Measurements from ENCODE around the gene DUOXA2. TPM values are rescaled to one million over a fixed set of nuclear protein-coding genes. Genes with fewer than 3 reads are reported as not detected.

DUOXA2 gene
- total RNA-seq, 1 experiment from 2014 or later, result not detected

- Histone ChIP-seq H3K27me3 (ENCODE audit: control insufficient read depth, insufficient read depth, low read length) (no peaks in the 10 kb centered on the region), H3K9me3 (ENCODE audit: control insufficient read depth, insufficient read depth, low read depth, low read length) (no peaks in the 10 kb centered on the region), H3K4me1 (ENCODE audit: control insufficient read depth, insufficient read depth, low read length) (no peaks in the 10 kb centered on the region), H3K4me3 (ENCODE audit: low read depth in 2 of 2, low read length in 2 of 2) (no peak overlapping the region), H3K36me3 (ENCODE audit: control insufficient read depth, insufficient read depth, low read length) (no peaks in the 10 kb centered on the region), H3K27ac (ENCODE audit: low read length) (no peak overlapping the region)
- ChIA-PET POLR2A (no interaction called here), CTCF (interaction anchor here (1.1 kb wide), 1 partner anchor 26 kb away, joined by 3 read pairs; no protein-coding TSS in a partner anchor)
- DNase-seq (ENCODE audit: low read depth, low spot score), result no peak
- intact Hi-C loops (cut with micrococcal nuclease; ENCODE audit: unreplicated experiment), result no loop called here
- no peak for TF ChIP-seq SIN3A (IDR thresholded peaks at IDR 0.05; ENCODE audit: borderline replicate concordance, insufficient read depth, low read depth, low read length)
- no peak for TF ChIP-seq REST (IDR thresholded peaks at IDR 0.05; ENCODE audit: insufficient read depth in 1 of 2, low read depth in 2 of 2, low read length in 1 of 2)
- TF ChIP-seq CTCF (IDR thresholded peaks at IDR 0.05), result no peak
- no peak for TF ChIP-seq POLR2AphosphoS5 (IDR thresholded peaks at IDR 0.05; ENCODE audit: low read depth, low read length)
- no peak for ATAC-seq
- in situ Hi-C loops (cut with HindIII; ENCODE audit: low pct_unique_long_range_greater_than_20kb, low sequenced_read_pairs), result no loop called here
- no TSS peak for BruUV-seq (replicated peaks)
These were observed 29.8 kb downstream of the DUOXA2 start for GRCh38 chr15:45143946-45144345.

DNA sequence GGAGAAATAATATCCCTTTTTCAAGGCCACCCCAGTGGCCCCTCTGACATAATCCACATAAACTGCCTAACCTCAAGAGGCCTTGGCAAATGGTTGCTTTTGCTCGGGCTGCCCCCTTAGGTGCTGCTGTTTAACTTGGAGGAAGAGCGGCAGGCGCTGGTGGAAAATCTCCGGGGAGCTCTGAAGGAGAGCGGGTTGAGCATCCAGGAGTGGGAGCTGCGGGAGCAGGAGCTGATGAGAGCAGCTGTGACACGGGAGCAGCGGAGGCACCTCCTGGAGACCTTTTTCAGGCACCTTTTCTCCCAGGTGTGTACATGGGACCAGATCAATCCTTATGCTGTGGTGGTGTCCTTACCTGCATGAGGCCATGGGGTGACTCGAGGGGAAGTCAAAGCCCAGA is 30.6 kb downstream of the DUOXA2 start:
- H3K9me3 ChIP-seq (ENCODE audit: control insufficient read depth, insufficient read depth, low read depth, low read length), result no peaks in the 10 kb centered on the region
- TF ChIP-seq TCF7L2 (IDR thresholded peaks at IDR 0.05; ENCODE audit: low read depth, low read length), result no peak
- no peak for TF ChIP-seq POLR2AphosphoS5 (IDR thresholded peaks at IDR 0.05; ENCODE audit: low read depth, low read length)
- no peak for TF ChIP-seq CTCF (IDR thresholded peaks at IDR 0.05)
- no peak for TF ChIP-seq SIN3A (IDR thresholded peaks at IDR 0.05; ENCODE audit: borderline replicate concordance, insufficient read depth, low read depth, low read length)
- no peak for TF ChIP-seq REST (IDR thresholded peaks at IDR 0.05; ENCODE audit: insufficient read depth in 1 of 2, low read depth in 2 of 2, low read length in 1 of 2)
- intact Hi-C loops (cut with micrococcal nuclease; ENCODE audit: unreplicated experiment), result no loop called here
- H3K4me1 ChIP-seq (ENCODE audit: control insufficient read depth, insufficient read depth, low read length), result no peaks in the 10 kb centered on the region
- DNase-seq (ENCODE audit: low read depth, low spot score) (no peak), ATAC-seq (no peak)
- H3K4me3 ChIP-seq (ENCODE audit: low read depth in 2 of 2, low read length in 2 of 2), result no peak overlapping the region
- H3K27ac ChIP-seq (ENCODE audit: low read length), result no peak overlapping the region
- in situ Hi-C loops (cut with HindIII; ENCODE audit: low pct_unique_long_range_greater_than_20kb, low sequenced_read_pairs), result no loop called here
- no peaks in the 10 kb centered on the region for H3K36me3 ChIP-seq (ENCODE audit: control insufficient read depth, insufficient read depth, low read length)
- no TSS peak for BruUV-seq (replicated peaks)
- POLR2A ChIA-PET, result no interaction called here
- CTCF ChIA-PET, result interaction anchor here (0.6 to 1.1 kb wide), 2 partner anchors 26 to 233 kb away, joined by 3 read pairs; no protein-coding TSS in a partner anchor
- no peaks in the 10 kb centered on the region for H3K27me3 ChIP-seq (ENCODE audit: control insufficient read depth, insufficient read depth, low read length)

All from Panc1 (cell line).